SIG-M5 treated with dmso at 0.1 percent for 504 hours (cell line): ENCODE results near the gene RAB1B.
A peak's percentile ranks its signal among the peaks of the same experiment; 100 is the strongest.
"Not testable (repeated sequence)": the region's sequence is repeated elsewhere in the genome, so short reads cannot be mapped to it uniquely, and the experiment has no call there.

Experiments
- DNase-seq: peaks from one replicate; lab custom pipeline; 2025; ENCODE audit not compliant: unreplicated experiment; lab: John Stamatoyannopoulos, UW

The RAB1B gene

DNA sequence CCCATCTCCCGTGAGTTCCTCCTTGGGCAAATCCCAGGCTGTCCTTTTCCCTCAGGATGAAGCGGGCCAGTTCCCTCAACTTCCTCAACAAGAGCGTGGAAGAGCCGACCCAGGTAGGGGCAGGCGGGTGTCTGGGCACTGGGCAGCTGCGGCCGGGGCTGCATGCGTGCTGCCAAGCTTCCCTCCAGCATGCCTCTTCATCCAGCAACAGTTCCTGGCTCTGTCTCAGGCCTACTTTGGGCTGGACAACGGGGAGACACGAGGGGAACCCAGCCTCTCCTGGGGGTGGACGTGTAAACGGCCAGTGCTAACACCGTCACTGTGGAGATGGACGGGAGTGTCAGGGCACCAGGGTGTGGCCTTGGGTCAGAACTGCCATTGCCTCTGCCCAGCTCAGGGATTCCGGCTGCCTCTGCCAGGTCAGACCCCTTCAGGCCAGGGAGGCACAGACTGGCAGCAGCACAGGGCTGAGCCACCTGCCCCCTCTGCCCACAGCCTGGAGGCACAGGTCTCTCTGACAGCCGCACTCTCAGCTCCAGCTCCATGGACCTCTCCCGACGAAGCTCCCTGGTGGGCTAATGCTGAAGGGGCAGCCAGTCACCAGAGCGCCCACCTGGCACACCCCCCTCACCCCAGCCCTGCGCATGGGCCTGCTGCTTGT, 1.9 kb upstream of the RAB1B start:
- no peak for DNase-seq

DNA sequence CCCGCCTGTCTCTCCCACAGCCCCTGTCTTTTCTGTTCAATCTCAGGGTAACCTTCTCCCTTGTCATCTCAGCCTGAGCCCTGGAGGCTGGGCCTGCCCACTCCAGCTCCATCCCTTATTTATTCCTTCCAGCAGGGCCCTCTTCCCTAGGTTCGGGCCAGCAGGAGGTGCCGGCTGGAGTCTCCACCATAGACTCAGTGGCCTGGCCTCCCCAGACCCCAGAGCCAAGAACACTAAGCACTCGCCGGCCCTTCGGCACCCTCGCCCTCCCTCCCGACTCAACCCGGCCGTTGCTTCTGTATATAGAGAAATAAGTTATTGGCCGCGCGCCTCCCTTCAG, 1.4 kb upstream of the RAB1B start:
- DNase-seq = no peak

DNA sequence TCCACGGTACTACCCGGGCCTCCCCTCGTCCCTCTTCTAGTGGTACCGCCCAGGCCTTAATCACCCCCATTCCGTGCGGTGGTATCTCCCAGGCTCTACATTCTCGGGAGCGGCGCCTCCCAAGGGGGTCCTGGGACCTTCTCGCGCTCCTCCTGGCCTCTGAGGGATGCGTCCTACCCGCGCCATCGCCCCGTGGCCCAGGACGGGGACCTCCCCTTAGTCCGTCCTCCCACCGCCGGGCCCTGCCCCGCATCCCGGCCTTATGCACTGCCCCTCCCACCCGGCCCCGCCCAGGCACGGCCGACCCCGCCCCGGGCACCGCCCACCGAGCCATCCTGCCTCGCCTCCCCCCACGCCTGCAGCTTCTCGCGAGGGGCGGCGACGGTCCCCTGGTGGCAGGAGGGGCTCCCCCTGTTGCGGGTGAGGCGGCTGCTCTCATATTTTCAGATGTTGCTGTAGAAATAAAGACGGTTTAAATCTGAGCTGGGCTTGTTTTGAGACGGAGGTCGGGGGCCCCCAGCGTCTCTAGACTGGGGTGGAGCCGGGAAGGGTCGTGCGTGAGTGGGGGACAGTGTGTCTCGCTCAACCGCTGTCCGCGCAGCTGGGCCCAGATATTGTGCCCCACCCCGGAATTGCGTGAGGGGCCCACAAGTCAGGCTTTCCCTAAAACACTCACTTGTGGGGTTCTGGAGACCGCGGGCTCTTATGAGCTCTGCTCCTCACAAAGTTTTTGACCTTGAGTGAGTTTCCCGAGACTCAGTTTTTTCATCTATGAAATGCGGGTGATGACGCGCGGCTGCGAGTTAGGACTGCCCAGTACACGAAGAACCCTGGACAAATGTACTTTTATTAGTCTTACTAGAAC, 828 bp upstream of the RAB1B start:
- DNase-seq = peak; percentile 69

DNA sequence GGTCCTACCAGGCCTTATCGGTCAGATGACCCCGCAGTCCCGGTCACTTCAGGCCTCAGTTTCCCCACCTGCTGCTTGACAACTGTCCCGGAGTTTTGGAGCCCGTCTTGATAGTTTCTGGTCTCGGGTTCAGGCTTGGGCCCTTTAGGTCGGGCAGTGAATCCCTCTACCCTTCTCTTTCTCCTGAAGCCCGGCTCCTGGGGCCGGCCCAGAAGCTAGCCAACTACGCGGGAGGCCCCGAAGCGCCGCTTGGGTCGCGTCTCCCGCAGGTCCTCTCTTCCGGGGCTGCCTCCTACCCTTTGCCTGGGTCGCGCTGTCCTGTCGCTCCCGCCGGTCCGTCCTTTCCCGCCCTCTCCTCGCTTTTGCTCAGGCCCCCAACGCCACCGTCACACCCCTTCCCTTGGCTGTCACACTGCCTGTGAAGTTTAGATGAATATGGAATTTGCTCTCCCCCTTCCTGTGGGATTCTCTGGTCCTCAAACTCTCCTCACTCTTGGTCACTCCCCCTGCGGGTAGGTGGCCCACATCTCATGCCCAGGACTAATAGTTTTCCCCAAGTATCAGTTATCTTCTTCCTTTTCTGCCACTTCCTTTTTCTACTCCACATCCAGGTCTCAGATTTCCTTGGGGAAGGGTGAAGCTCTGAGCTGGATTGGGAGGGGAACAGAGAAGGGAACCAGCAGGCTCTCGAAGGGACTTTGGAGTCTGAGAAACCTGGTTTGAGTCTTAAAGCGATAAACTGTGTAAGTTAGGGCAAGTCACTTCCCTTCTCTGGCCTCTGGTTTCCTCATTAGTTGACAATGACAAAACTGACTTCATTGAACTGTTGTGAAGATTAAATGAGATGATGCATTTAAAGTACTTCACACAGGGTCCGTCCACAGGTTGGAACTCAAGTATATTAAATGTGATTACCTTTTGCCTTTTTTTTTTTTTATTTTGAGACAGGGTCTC, 790 bp downstream of the RAB1B start:
- DNase-seq = peak; percentile 47

DNA sequence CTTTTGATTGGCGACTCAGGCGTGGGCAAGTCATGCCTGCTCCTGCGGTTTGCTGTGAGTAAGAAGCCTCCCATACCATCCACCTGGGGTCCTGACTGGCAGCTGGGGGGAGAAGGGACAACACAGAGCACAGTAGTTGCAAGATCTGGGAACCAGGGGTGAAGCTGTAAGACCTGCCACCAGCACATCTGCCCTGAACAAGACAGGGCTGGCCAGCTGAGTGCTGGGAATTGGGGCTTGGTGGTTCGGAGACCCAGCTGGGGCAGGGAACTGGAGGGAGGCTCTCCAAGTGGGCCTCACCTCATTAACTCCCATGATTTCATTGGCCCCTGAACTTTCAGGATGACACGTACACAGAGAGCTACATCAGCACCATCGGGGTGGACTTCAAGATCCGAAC, 3.4 kb downstream of the RAB1B start:
- no peak for DNase-seq

DNA sequence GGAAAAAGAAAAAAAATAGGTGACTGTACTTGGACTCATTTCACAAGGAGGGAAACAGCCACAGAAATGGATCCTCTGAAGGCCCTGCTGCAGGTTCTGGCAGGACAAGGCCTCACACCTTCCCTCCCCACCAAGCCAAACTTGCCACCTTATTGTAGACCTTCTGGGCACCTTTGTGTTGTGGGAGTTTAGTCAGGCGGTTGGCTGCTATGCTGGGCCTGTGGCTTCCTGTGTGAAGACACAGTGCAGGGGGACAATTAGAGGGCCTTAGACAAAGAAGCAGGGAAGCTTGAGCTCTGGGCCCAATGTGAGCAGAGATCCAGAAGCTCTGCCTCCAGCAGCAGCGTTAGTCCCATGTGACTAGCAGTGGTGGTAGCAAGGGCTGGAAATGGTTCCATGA, 4.2 kb downstream of the RAB1B start:
- no peak for DNase-seq

DNA sequence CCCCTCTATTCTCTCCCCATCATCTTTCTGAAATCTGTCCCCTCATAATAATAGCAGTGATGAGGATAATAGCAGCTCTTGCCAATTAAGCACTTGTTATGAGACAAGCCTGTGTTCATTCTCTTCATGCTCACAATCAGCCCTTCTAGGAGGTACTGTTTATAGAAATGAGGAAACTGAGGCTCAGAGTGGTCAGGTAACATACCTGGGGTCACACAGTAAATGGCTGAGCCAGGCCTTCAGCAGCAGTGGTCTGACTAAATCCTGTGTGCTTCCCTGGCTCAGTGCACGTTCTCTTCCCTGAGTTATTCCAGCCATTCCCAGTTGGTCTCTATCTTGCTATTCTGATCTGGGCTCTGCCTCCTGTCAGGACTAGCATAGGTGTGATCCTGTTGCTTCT, 5.8 kb downstream of the RAB1B start:
- no peak for DNase-seq

DNA sequence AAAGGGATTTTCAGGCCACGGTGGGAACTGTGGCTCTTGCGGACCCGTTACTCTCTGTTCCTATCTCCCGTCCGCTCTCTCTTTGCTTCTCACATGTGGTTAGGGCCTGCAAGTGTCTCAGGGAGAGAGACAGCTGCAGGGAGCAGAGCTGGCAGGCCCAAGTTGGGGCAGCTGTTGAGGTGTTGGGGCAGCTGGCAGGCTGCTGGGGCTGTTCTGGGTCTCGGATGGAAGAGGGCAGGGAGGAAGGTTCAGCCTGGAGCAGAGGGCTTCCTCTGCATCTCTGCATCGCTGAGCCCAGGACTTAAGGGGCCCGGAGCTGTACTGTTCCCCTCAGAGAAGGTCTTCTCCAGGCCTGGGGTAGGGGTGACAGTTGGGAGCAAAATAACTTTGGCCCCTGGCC, 7.0 kb downstream of the RAB1B start:
- DNase-seq = no peak

DNA sequence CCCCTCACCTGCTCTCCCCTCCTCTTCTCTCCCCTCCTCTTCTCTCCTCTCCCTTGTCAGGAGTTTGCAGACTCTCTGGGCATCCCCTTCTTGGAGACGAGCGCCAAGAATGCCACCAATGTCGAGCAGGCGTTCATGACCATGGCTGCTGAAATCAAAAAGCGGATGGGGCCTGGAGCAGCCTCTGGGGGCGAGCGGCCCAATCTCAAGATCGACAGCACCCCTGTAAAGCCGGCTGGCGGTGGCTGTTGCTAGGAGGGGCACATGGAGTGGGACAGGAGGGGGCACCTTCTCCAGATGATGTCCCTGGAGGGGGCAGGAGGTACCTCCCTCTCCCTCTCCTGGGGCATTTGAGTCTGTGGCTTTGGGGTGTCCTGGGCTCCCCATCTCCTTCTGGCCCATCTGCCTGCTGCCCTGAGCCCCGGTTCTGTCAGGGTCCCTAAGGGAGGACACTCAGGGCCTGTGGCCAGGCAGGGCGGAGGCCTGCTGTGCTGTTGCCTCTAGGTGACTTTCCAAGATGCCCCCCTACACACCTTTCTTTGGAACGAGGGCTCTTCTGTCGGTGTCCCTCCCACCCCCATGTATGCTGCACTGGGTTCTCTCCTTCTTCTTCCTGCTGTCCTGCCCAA, 7.7 kb downstream of the RAB1B start:
- no peak for DNase-seq

DNA sequence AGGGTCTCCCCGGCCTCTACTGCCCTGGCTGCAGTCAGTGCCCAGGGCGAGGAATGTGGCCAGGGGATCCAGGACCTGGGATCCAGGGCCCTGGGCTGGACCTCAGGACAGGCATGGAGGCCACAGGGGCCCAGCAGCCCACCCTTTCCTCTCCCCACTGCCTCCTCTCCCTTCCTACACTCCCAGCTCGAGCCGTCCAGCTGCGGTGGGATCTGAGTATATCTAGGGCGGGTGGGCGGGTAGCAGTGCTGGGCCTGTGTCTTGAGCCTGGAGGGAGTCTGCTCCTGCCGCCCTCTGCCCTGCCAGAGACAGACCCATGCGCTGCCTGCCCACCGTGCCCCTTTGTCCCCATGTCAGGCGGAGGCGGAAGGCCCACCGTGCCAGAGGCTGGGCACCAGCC, 8.2 kb downstream of the RAB1B start:
- not testable (repeated sequence) for DNase-seq

DNA sequence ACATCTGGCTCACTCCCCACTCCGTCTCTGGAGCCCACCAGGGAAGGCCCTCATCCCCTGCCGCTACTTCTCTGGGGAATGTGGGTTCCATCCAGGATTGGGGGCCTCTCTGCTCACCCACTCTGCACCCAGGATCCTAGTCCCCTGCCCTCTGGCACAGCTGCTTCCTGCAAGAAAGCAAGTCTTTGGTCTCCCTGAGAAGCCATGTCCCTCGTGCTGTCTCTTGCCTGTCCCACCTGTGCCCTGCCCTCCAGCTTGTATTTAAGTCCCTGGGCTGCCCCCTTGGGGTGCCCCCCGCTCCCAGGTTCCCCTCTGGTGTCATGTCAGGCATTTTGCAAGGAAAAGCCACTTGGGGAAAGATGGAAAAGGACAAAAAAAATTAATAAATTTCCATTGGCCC, 8.6 kb downstream of the RAB1B start:
- DNase-seq = not testable (repeated sequence)

DNA sequence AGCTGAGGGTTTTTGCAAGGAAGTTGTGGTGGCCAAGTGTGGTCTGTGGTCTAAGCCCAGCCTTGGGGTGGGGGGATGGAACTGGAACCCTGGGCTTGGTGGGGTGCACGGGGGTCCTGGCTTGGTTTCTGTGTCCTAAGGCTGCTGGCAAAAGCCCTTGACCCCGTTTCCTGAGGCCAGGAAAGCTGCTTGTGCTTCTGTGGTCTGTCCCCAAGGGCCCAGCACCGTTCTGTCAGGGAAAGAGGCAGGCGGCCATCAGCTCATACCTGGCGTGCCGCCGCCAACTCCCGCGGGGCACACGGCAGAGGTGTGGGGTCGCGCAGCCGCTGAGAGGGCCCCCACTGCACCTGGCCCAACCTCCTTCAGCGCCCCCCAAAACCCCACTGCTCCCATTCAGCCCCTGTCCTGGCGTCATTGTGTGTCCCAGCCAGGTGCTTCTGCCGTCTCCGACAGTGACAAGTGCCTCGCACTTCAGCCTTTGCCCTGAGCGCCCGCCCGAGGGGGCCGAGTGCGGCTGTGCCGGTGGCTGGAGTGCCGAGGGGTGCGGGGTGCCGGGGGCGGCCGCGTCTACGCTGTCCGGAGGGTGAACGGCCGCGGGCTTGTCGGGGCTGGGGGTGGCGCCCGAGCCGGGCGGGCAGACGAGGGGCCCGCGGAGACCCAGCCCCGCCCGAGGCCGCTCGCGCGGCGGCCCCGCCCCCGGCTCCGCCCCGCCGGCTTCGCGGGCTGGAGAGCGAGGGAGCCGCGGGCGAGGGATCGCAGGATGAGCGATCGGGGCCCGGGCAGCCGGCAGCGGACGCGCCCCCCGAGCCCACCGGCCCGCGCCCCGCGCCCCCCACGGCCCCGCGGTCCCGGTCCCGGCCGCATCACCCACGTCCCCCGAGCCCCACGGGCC, 9.3 kb downstream of the RAB1B start, which contains the start of gene CNIH2:
TSS of gene CNIH2 (plus strand) at position 705 of the 892 bp plus-strand sequence. CDS start 282 bp downstream, outside the sequence.
- no peak for DNase-seq

DNA sequence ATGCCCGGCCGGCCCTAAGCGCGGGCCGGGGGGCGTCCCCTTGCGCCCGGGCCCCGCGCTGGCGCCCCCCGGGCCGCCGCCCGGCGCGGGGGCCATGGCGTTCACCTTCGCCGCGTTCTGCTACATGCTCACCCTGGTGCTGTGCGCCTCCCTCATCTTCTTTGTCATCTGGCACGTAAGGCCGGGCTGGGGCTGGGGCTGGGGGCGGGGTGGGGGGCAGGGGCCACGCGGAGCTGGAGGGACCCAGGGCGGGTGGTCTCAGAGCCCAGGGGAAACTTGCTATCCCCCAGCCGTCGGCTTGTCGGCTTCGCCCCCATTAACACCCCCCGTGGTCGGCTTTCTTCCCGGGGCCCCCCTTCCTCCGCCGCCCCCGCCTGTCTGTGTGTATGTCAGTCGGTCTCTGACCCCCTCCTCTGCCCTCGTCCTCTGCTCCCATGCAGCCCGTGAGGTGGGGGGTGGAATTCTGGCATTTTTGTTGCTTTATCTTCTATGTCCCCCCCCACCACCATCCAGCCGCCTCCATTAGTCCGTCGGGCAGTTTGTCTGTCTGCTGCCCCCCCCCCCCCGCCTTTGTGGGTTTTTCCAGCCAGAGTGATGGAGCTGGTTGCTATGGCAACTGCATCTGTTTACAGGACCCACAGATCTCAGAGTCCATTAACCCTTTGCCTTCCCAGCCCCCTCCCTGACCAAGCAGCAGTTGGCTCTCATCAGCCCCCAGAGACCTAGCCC, 10.1 kb downstream of the RAB1B start:
- DNase-seq = no peak

DNA sequence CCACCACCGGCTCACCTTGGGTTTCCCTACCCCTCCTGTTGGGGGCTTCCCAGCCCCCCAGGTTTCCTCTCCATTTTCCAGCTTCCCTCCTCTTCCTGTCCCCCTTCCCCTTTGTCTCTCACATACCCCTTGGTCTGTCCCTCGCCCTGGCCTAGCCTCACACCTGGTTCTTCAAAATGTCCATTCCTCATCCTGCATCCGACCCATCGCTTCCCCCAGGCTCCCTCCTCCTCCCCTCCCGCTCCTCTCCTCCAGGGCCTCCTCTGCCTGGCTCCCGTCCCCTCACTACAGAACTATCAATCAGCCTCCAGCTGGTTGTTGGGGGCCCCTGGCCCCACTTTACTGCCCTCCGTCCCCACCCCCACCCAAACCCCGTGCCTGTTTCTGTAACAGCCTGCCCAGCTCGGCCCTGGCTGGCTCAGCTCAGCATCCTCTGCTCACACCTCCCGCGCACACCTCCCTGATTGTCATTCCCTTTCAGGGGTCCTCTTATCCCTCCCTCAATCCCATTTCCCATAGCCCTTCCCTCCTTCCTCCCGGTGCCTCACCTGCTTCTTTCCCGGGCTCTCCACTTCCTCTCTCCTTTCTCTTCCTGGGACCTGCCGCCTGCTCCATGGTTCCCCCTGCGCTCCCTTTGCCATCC, 10.8 kb downstream of the RAB1B start:
- DNase-seq = no peak

DNA sequence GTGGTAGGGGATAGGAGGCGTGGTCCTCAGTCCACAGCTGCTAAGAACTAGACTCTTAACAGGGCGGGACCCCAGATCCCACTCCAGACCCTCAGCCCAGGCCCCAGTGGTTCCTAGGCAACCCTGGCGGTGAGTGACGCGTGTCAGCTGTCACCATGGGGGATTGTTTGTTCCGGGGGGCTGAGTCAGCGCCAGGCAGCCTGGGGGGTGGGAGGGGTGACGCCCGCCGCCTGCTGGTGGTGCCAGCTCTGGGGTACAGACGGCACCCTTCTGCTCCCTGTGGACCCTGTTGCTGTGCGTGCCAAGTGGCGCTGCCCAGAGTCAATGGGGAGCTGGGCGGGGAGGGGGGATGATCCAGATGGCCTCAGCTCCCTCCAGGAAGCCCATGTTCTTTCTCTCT, 12.0 kb downstream of the RAB1B start:
- no peak for DNase-seq

DNA sequence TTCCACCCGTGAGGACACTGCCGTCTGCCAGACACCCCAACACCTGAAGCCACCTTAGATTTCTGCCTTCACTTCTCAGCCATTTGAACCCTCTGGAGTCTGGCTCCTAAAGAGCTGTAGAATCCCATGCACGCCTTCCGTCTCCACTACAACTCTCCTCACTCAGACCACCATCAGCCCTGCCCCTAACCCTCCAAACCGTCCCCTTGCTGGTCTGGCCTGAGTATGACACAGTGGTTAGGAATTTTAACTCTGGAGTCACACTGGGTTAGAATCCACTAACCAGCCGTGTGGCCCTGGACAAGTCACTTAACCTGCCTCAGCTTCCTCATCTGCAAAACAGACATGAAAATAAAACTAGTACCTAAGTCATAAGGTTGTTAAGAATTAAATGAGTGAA, 12.6 kb downstream of the RAB1B start:
- DNase-seq = no peak

DNA sequence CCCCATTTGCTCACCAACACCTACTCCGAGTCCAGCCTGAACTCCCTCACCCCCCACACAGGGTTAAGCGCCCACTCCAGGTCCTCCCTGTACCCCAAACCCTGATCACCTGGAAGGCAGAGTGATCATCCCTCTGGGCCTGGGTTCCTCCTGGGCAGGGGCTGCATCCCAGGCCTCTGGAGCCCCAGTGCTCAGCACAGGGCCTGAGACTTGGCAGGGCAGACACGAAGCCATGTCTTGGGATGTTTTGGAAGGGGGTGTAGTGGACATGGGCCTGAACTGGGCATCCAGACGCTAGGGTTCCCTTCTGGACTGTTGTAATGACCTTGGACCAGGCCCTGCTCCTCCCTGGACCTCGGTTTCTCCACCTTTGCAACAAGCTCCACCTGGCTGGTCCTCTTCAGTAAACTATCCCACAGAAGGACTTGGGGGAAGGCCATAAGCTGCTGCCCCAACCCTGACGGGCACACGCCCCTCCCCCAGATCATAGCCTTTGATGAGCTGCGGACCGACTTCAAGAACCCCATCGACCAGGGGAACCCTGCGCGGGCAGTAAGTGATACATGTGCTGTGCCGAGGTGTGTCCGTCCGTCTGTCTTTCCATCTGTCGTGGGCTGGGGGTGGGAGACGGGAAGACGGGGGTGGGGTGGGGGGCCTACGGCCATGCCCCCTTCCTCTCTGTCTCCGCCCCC, 13.5 kb downstream of the RAB1B start:
- no peak for DNase-seq
